Testis (tissue), 2 donors: ENCODE results near the gene ACAN.

ENCODE experiments used
- POLR2A ChIP-seq: fragments of 450-650 bp; IDR thresholded peaks from one replicate; pipeline ENCODE4 v1.6.1; 2017; ENCODE audit warnings: antibody characterized with exemption, mild to moderate bottlenecking, moderate library complexity
- TF ChIP-seq, protein P1 (sequence below), 3 experiments: fragments of 450-650 bp in 2 of 3; fragments of 200-600 bp in 1 of 3; sonication (generic) in 1 of 3; IDR thresholded peaks; one replicate each; pipeline ENCODE4 v1.5.1; 2016 to 2019; ENCODE audit warnings: antibody characterized with exemption in 3 of 3, mild to moderate bottlenecking in 2 of 3, moderate library complexity in 1 of 3

DNA sequence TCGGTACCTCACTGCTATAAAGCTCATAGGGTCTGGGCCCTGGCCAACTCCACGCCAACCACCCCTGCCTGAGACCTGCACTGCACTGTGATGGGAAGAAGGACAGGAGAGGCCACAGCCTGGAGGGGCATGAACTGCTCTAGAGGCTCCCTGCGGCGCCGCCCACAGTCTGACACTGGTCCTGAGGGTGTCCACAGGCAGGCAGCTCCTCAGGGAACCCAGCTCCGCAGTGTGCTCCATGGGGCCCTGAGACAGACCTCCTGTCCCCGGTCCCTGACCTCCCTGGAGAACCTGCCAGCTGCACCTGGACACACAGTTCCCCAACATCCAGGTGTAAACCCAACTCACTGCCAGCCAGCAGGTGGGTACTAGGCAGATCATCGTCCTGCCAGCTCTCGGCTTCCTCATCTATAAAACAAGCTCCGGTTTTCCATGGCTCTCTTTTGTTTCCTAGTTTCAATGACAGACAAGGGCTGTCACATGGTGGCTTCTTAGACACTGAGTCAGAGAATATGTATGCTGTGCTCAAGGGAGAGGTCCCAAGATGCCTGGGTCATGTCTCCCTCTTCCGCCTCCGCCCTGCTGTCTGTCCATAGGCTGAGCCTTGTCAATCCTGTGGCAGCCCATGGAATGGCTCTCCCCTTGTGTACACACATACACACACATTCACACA lies 97.2 kb downstream of the ACAN start:
- TF ChIP-seq, protein P1, sequence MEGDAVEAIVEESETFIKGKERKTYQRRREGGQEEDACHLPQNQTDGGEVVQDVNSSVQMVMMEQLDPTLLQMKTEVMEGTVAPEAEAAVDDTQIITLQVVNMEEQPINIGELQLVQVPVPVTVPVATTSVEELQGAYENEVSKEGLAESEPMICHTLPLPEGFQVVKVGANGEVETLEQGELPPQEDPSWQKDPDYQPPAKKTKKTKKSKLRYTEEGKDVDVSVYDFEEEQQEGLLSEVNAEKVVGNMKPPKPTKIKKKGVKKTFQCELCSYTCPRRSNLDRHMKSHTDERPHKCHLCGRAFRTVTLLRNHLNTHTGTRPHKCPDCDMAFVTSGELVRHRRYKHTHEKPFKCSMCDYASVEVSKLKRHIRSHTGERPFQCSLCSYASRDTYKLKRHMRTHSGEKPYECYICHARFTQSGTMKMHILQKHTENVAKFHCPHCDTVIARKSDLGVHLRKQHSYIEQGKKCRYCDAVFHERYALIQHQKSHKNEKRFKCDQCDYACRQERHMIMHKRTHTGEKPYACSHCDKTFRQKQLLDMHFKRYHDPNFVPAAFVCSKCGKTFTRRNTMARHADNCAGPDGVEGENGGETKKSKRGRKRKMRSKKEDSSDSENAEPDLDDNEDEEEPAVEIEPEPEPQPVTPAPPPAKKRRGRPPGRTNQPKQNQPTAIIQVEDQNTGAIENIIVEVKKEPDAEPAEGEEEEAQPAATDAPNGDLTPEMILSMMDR (IDR thresholded peaks at IDR 0.05) = no peak
- TF ChIP-seq POLR2A = no peak
